ENCODE measurements around the gene PRR7. TPM values are rescaled to one million over a fixed set of nuclear protein-coding genes. Genes with fewer than 3 reads are reported as not detected.

The PRR7 gene
- total and polyA plus RNA-seq, 2 experiments from 2014 or later = 10.5 to 24.8 TPM

- no peaks in the 10 kb centered on the region for H3K9me2 ChIP-seq (ENCODE audit: insufficient read depth)
- H4K20me1 ChIP-seq (ENCODE audit: insufficient read depth) = no peaks in the 10 kb centered on the region
- peak overlapping the region; percentile 76 for H3K4me2 ChIP-seq (ENCODE audit: unreplicated experiment)
- H3K9ac ChIP-seq = no peak overlapping the region
- no peaks in the 10 kb centered on the region for H3K9me3 ChIP-seq (ENCODE audit: low read depth)
- H3K27ac ChIP-seq = no peak overlapping the region
- H3K4me1 ChIP-seq (ENCODE audit: insufficient read depth) = no peaks in the 10 kb centered on the region
- 4 to 9% methylated on average over 46 to 49 of the region's 49 CpGs for WGBS, 2 experiments (ENCODE audit: low coverage in 1 of 2, low lambda C conversion rate in 2 of 2, missing lambda C conversion rate in 2 of 2)
- peak overlapping the region; percentile 77; the same call in 1 of the 2 replicates for H2AFZ ChIP-seq
- no peaks in the 10 kb centered on the region for H3K36me3 ChIP-seq (ENCODE audit: low read depth)
- no peaks in the 10 kb centered on the region for H3K79me2 ChIP-seq (ENCODE audit: insufficient read depth)
- in situ Hi-C loops (cut with MboI) = no loop called here
- TF ChIP-seq EZH2 (IDR thresholded peaks at IDR 0.05; ENCODE audit: insufficient read depth, poor library complexity, severe bottlenecking) (no peak), EZH2phosphoT487 (IDR thresholded peaks at IDR 0.05; ENCODE audit: insufficient read depth, low read depth) (0 out of 2 replicates have a peak, but pooled peaks have one; percentile 12)
- peaks cover 8% of the 10 kb centered on the region; the same call in 1 of the 2 replicates for H3F3A ChIP-seq (ENCODE audit: insufficient read depth)
- peak overlapping the region; percentile 74 for H3K4me3 ChIP-seq
- peaks cover 49% of the 10 kb centered on the region for H3K27me3 ChIP-seq (replicated peaks; ENCODE audit: insufficient read depth)
- peak; percentile 74 for DNase-seq
Measured at GRCh38 chr5:177402271-177403043, 44.2 kb upstream of the PRR7 start.

DNA sequence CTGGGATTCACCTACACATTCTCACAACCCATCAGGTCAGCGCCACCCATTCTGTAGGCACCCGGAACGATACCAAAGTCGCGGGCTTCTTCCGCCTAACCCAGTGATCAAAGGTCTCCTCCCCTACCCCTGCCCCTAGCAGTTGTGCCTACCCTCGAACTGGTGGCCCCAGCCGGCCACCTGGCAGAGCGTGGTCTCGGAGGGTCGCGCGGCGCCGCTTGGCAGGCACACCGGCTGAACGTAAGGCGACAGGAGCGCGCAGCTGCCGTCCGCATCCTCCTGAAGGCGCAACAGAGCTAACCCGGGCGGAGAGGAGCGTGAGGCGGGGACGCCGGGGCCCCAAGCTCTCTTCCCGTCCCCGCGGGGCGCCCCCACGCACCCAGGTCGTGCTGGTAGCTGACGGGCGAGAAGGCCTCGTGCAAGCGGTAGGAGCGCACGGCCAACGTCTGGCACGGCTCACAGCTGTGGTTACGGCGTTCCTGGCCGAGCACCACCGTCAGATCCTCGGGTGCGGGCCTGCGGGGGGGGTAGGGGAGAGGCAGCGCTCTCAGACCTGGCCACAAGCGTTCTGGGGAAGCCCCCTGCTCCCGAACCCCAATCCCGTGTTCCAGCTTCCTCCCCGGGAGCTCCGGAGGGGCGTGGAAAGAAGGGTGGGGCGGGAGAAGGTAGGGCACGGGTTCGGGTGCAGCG lies 43.4 kb upstream of the PRR7 start:
- WGBS, 2 experiments (ENCODE audit: low coverage in 1 of 2, low lambda C conversion rate in 2 of 2, missing lambda C conversion rate in 2 of 2) = 4 to 5% methylated on average over 57 to 60 of the region's 61 CpGs
- peak overlapping the region; percentile 45; the same call in 1 of the 2 replicates for H3K9ac ChIP-seq
- in situ Hi-C loops (cut with MboI) = no loop called here

GRCh38 chr5:177403792-177404640 lies 42.6 kb upstream of the PRR7 start:
- Histone ChIP-seq H3K4me3 (peak overlapping the region; percentile 74), H3K36me3 (ENCODE audit: low read depth) (no peaks in the 10 kb centered on the region), H3K79me2 (ENCODE audit: insufficient read depth) (no peaks in the 10 kb centered on the region), H3F3A (ENCODE audit: insufficient read depth) (peaks cover 8% of the 10 kb centered on the region; the same call in 1 of the 2 replicates), H3K9ac (peak overlapping the region; percentile 45), H4K20me1 (ENCODE audit: insufficient read depth) (no peaks in the 10 kb centered on the region), H3K4me2 (ENCODE audit: unreplicated experiment) (peak overlapping the region; percentile 76), H3K9me2 (ENCODE audit: insufficient read depth) (no peaks in the 10 kb centered on the region), H2AFZ (peak overlapping the region; percentile 77), H3K27ac (no peak overlapping the region), H3K9me3 (ENCODE audit: low read depth) (no peaks in the 10 kb centered on the region), H3K27me3 (replicated peaks; ENCODE audit: insufficient read depth) (peaks cover 39% of the 10 kb centered on the region), H3K4me1 (ENCODE audit: insufficient read depth) (no peaks in the 10 kb centered on the region)
- in situ Hi-C loops (cut with MboI) = no loop called here
- peak; percentile 93 for DNase-seq
- no peak for TF ChIP-seq EZH2 (IDR thresholded peaks at IDR 0.05; ENCODE audit: insufficient read depth, poor library complexity, severe bottlenecking)
- no peak for TF ChIP-seq EZH2phosphoT487 (IDR thresholded peaks at IDR 0.05; ENCODE audit: insufficient read depth, low read depth)
- 1% methylated on average over 67 to 82 of the region's 93 CpGs for WGBS, 2 experiments (ENCODE audit: low coverage in 1 of 2, low lambda C conversion rate in 2 of 2, missing lambda C conversion rate in 2 of 2)

More for the DNA sequence above, 43.4 kb upstream of the PRR7 start:
- Histone ChIP-seq H3K36me3 (ENCODE audit: low read depth) (no peaks in the 10 kb centered on the region), H3K4me2 (ENCODE audit: unreplicated experiment) (peak overlapping the region; percentile 76), H4K20me1 (ENCODE audit: insufficient read depth) (no peaks in the 10 kb centered on the region), H3K27ac (no peak overlapping the region), H3K27me3 (replicated peaks; ENCODE audit: insufficient read depth) (peaks cover 46% of the 10 kb centered on the region), H3F3A (ENCODE audit: insufficient read depth) (peaks cover 8% of the 10 kb centered on the region; the same call in 1 of the 2 replicates), H3K9me2 (ENCODE audit: insufficient read depth) (no peaks in the 10 kb centered on the region), H2AFZ (peak overlapping the region; percentile 77), H3K4me1 (ENCODE audit: insufficient read depth) (no peaks in the 10 kb centered on the region), H3K9me3 (ENCODE audit: low read depth) (no peaks in the 10 kb centered on the region), H3K4me3 (peak overlapping the region; percentile 74), H3K79me2 (ENCODE audit: insufficient read depth) (no peaks in the 10 kb centered on the region)
- peak; percentile 38 for TF ChIP-seq EZH2 (IDR thresholded peaks at IDR 0.05; ENCODE audit: insufficient read depth, poor library complexity, severe bottlenecking)
- no peak for TF ChIP-seq EZH2phosphoT487 (IDR thresholded peaks at IDR 0.05; ENCODE audit: insufficient read depth, low read depth)
- peak; percentile 50 for DNase-seq
